ENCODE data around the gene MAP1LC3B2.

The MAP1LC3B2 gene

DNA sequence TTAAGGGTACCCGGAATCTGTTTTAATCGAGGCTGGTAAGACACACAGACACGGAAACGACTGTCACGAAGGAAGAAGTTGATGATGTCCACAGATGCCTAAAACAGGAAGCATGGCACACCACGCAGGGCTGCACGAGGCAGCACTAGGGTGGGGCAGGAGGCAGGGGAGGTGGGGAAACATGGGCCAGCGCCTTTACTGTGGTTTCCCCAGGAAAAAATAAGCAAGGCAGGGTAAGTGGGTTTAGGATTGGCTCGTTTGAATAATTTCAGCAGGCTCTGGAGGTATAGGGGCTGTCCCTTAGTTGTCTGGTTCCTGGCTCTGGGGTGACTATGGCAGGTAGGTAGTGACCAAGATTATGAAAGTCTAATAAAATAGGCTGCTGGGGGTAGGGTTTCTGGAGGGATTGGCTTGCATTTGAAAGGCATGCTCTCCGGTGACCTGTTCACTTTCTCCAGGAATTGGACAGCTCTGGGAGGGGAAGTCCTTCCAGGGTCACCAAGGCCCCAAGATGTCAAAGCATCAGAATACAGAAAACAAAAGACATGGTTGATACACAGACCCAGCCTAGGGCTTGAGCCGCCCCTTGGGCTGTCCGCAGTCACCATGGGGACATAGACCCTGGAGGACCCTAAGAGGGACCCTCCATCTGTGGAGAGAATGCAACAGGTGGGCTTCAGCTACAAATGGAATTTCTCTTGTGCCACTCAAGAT is 35.3 kb downstream of the MAP1LC3B2 start:
- TF ChIP-seq, protein P1, sequence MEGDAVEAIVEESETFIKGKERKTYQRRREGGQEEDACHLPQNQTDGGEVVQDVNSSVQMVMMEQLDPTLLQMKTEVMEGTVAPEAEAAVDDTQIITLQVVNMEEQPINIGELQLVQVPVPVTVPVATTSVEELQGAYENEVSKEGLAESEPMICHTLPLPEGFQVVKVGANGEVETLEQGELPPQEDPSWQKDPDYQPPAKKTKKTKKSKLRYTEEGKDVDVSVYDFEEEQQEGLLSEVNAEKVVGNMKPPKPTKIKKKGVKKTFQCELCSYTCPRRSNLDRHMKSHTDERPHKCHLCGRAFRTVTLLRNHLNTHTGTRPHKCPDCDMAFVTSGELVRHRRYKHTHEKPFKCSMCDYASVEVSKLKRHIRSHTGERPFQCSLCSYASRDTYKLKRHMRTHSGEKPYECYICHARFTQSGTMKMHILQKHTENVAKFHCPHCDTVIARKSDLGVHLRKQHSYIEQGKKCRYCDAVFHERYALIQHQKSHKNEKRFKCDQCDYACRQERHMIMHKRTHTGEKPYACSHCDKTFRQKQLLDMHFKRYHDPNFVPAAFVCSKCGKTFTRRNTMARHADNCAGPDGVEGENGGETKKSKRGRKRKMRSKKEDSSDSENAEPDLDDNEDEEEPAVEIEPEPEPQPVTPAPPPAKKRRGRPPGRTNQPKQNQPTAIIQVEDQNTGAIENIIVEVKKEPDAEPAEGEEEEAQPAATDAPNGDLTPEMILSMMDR (IDR thresholded peaks at IDR 0.05; ENCODE audit: extremely low read depth, missing control alignments) = no peak
- no peak for DNase-seq (ENCODE audit: low spot score)

- TF ChIP-seq, protein P1 (IDR thresholded peaks at IDR 0.05; ENCODE audit: extremely low read depth, missing control alignments) = no peak
- DNase-seq (ENCODE audit: low spot score) = no peak
These were observed 36.0 kb downstream of the MAP1LC3B2 start for GRCh38 chr12:116595186-116595585.

DNA sequence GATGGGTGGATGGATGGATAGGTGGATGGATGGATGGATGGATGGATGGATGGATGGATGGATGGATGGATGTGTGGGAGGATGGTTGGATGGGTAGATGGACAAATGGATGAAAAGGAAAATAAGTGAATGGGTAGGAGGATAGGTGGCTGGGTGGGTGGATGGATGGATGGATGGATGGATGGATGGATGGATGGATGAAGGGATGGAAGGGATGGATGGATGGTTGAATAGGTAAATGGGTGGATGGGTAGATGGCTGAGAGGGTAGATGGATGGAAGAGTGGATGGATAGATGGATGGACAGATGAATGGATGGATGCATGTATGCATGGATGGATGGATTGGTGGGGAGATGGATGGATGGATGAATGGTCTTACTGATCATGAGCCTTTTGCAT is 36.5 kb downstream of the MAP1LC3B2 start:
- TF ChIP-seq, protein P1 (IDR thresholded peaks at IDR 0.05; ENCODE audit: extremely low read depth, missing control alignments) = no peak
- DNase-seq (ENCODE audit: low spot score) = no peak

- DNase-seq (ENCODE audit: low spot score) = no peak
- TF ChIP-seq, protein P1 (IDR thresholded peaks at IDR 0.05; ENCODE audit: extremely low read depth, missing control alignments) = no peak
These were observed 38.7 kb downstream of the MAP1LC3B2 start for GRCh38 chr12:116597886-116598285.

DNA sequence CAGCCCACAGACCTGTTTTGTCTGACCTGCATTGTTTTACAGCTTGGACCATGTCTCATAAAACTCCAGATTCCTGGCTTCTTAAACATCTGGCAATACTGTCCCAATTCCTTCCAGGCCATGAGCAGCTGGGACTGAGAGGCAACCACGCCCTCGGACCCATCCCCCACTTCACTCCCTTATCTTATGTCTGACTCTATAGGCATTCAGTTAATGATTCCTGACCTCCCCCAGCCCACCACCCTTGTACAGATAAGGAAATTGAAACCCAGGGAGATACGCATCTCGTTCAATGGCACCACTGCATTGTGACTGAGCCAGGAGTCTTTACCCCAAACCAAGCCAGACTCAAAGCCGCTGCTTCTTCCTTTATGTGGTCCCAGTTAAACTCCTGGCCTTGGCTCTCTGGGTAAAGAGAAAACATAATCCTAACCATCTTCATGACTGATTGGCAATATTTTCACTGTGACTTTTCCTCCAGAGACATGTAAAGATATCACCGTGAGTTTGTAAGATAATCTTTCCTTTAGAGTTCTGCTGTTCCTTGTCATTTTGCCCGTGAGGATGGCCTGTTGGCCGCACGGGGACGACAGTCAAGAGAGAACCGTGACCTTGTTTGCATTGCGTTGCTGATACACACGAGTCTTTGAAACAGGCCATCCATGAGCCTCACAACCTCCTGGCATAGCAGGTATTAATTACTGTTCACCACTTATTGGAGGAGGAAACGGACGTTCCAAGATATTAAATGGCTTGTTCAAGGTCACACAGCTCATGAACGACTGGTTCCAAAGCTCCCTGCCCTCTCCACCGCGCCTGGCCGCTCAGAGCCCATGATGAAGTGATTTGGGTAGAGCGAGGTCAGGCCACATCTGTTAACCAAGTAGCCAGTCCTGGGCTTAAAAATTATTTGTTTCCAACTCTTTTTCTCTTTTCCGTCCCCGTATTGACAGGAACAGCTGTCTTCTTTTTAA is 39.4 kb downstream of the MAP1LC3B2 start:
- DNase-seq (ENCODE audit: low spot score) = no peak
- TF ChIP-seq, protein P1 (IDR thresholded peaks at IDR 0.05; ENCODE audit: extremely low read depth, missing control alignments) = no peak

DNA sequence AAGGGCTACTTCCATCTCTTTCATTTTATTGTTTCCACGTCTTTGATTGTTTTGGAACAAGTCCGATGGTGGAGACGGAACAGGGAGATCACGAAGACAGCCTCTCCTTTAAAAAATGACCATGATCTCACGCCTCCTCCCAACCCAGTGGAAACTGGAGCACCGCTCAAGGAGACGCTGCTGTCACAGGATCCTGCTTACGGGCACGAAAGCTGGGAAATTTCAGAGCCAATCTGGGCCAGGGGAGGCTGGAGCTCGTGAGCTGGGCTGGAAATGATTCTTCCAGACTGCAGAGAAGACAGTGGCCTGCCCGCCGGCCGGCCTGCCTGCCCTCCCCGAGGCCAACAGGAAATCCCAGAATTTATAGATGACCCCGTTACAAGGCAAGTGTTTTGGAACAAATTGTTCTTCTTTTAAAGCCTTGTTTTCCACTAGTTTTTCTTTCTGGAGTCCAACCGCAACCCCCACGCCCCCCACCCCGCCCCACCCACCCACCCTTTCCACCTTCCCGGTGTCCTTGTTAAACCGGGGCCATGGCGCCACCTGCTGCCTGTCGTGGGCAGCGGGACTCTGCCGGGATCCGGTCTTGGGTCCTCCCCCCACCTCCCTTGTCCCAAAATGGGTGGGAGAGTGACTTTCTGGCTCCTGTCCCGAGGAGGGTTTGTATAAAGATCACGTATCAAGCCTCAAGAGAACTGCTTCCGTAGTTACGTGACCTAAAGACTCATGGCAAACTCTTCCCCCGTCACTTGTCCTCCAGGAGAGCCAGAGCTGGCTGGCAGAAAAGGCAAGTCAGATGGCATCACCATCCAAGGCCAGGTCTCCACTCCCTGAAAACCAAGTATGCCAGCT is 40.3 kb downstream of the MAP1LC3B2 start:
- peak; percentile 65 for DNase-seq (ENCODE audit: low spot score)

More for the DNA sequence above, 40.3 kb downstream of the MAP1LC3B2 start:
- TF ChIP-seq, protein P1 (IDR thresholded peaks at IDR 0.05; ENCODE audit: extremely low read depth, missing control alignments) = peak; percentile 61
